GM19452 (cell line): ENCODE data around the gene ZNF23.

Experiments used
- ATAC-seq: cut with Tn5 transposase; IDR thresholded peaks from one replicate; pipeline ENCODE4 v1.9.1; 2021; ENCODE audit not compliant: unreplicated experiment

The ZNF23 gene

GRCh38 chr16:71428385-71428784 is 33.7 kb downstream of the ZNF23 start:
- no peak for ATAC-seq

GRCh38 chr16:71426880-71427615 is 35.0 kb downstream of the ZNF23 start:
- ATAC-seq = no peak

GRCh38 chr16:71426069-71426879 is 35.8 kb downstream of the ZNF23 start:
- peak; percentile 63 for ATAC-seq

DNA sequence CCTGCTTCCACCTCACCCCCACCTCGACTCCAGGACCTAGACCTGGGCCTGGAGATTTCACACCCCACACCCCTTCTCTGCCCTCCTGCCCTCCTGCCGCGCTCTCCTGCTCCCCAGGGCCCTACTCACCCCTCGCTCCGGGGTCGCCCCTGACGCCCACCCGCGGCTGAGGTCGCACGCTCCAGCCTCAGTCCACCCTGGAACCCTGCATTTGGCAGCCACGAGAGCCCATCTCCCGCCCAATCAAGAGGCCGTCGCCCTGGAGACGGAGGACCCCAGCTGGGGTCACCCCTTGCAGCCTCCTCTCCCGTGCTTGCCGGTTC is 36.3 kb downstream of the ZNF23 start:
- ATAC-seq = no peak

- no peak for ATAC-seq
Measured at GRCh38 chr16:71424626-71425025, 37.4 kb downstream of the ZNF23 start.

DNA sequence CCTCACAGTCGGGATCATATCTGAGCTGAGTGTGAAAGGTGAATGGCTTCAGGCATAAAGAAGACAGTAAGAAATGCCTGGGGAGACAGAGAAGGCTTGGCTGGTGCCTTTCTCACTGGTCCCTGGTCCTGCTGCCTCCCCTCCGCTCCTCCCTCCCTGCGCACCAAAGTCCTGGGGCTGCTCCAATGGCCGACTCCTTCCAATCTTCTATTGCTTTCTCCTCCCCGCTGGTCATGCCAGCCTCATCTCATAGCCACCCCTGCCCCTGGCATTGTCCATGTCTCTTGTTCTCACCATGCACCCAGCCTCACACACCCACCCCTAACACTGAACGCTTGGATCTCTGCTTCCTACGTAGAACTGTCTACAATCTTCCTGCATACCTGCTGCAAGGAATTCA is 38.2 kb downstream of the ZNF23 start:
- ATAC-seq = no peak

DNA sequence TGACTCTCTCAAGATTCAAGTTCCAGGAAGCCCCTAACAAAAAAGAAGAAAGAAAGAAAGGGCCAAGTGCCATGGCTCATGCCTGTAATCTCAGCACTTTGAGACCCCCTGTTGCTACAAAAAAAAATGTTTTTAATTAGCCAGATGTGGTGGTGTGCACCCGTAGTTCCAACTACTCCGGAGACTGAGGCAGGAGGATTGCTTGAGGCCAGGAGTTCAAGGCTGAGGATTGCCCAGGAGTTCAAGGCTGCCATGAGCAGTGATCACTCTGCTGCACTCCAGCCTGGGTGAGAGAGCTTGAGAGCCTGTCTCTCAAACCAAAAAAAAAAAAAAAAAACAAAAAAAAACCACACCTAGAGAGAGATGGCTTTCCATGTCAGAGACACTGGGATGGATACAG is 39.0 kb downstream of the ZNF23 start:
- ATAC-seq = no peak

DNA sequence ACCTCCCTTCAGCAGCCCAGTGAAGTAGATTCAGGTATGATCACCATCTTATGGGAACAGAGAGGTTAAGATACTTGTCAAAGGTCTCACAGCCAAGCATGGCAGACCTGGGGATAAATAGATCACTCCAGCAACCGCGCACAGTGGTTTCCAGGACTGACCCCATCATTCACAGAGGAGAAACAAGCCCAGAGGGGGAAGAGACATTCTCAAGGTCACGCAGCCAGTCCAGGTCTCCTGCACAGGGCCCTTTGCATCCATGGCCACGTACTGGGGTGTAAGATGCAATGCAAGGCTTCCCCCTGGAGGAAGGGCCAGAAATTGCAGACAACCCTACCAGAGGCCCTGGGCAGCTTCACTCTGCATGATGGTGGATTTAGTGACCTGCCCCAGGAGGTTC is 40.1 kb downstream of the ZNF23 start:
- ATAC-seq = no peak

- ATAC-seq = no peak
Measured at GRCh38 chr16:71414038-71414437, 48.0 kb downstream of the ZNF23 start.

DNA sequence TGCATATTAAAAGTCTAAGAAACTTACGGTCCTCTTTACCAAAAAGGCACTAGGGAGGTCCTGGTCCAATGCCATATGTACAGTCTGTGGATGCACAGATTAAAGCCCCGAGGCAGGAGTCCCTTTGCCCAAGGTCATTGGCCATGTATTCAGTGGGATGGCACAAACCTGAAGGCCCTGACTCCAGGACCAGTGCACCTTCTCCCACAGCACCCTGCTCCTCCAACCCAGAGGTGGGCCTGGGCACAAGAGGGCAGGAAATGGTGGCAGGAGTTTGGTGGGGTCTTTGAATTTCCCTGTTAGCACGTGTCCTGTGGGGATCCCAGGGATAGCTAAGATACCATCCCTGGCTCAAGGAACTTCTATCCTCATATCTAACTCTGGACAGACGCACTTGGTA is 48.7 kb downstream of the ZNF23 start:
- no peak for ATAC-seq

DNA sequence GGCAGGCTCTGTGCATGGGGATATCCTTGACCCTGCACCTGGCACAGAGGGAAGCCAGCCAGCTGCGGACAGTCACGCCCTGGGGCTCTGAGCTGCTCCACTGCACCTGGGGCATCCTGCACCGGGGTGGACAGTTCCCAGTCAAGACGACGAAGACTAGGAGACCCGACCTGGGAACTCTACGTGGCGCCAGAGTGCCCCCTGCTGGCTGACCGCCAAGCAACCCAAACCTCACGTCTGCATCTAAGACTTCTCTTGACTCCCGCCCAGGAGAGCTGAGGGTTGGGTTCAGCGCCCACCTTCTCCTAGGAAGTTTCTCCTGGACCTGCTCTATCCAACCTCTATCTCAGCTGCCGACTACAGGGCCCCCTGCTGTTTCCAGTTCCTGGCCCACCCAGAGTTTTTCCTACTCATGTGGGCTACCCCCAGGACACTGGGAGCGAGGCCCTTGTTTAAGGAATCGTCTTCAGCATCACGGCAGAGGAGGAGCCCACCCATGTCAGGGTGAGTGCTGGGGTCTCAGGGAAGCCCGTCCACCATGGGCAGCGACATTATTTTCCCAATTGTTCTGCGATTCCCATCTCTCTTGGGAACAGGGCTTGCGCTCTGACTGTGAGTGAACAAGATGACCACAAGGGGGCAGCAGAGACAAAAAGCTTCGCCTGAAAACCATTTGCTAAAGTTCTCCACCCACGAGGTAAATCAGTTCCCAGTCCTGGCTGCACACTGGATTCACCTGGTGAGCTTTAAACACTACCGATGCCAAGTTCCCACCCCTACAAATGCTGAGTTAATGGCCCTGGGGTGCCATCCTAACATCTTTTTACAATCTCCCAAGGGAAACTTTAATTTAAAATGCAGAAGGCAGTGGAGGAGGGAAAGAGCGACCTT is 49.5 kb downstream of the ZNF23 start:
- peak; percentile 56 for ATAC-seq

- ATAC-seq = no peak
Measured at GRCh38 chr16:71410146-71410545, 51.9 kb downstream of the ZNF23 start.

DNA sequence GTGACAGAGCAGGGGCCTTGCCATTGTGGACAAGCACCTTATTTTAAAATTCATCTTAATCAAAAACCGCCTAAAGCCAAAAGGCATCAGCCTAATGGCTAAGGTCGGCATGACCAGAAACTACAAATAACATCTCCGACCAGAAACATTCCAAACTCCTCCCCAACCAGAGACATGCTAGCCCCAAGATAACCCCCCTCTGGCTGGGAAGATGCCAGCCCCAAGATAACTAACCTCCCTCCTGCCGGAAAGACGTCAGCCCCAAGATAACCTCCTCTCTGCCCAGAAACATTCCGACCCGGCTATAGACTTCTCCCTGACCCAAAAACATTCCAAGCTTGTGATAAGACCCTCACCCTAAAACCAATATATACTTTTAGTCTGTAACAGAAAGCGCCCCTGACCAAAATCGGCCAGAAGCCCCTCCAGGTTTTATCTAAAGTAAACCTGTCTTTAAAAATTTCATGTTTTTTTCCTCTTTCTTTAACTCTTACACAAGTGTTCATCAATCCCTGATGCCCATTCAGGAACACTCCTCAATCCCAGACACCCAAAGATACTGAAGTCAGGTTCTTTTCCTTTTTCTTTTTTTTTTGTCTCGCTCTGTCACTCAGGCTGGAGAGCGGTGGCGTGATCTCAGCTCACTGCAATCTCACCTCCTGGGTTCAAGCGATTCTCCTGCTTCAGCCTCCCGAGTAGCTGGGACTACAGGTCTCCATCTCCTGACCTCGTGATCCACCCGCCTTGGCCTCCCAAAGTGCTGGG is 52.9 kb downstream of the ZNF23 start:
- no peak for ATAC-seq

DNA sequence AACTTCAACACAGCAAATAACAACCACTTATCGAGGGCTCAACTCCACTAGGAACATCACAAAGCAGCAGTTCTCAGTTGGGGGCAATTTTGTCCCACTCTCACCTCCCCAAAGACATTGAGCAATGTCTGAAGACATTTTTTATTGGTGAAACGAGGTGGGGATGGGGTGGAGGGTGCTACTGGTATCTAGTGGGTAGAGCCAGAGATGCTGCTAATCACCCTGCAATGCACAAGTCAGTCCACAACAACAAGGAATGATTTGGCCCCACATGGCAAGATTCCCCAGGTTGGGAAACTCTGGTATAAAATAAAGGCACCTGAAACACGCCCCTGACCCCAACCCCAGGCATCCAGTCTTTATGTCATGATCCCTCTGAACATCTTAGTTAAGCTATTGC is 53.5 kb downstream of the ZNF23 start:
- no peak for ATAC-seq

GRCh38 chr16:71407731-71408130 is 54.3 kb downstream of the ZNF23 start:
- ATAC-seq = no peak

DNA sequence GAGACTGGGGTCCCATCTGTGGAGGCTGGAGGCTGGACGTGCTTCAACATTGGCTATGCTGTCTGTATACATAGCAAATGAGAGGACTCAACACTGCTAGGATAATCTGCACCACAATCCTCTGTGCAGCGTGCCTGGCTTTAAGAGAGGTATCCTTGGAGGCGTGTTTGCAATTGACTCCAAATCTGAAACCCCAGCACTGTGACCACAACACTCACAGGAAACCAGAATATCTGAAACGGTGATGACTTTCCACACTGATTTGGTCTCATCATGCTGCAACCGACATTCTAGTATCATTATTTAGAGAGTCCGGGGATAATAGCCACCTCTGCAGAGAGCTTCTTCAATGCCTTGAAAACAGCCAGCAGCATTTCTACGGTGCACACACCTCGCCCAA is 55.3 kb downstream of the ZNF23 start:
- ATAC-seq = no peak

DNA sequence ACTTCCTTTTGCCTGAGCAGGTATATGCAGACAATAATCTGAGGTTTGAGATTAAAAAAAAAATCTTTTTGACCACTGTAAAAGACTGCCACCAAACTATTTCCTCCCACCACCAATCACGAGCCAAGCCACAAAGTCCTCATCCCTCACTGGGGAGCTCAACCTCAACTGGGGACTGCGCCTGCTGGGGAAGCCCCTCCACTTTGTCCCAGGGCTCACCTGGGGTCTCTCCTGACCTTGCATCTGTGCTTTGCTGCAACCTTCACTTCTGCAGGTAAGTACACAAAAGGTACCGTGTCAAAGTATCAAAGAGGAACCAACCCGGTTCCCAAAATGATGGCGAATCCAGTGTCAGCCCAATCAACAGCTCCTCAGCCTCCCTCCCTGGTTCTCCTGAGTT is 55.7 kb downstream of the ZNF23 start:
- no peak for ATAC-seq

- ATAC-seq = no peak
Measured at GRCh38 chr16:71404364-71404763, 57.7 kb downstream of the ZNF23 start.

- ATAC-seq = no peak
Measured at GRCh38 chr16:71402674-71403073, 59.4 kb downstream of the ZNF23 start.

- no peak for ATAC-seq
Measured at GRCh38 chr16:71402007-71402406, 60.0 kb downstream of the ZNF23 start.
